Upper lobe of right lung (tissue), 1 donor: Measurements from ENCODE around the gene HNRNPA1L2. TPM values are rescaled to one million over a fixed set of nuclear protein-coding genes. Genes with fewer than 3 reads are reported as not detected.

ENCODE experiments used
- ATAC-seq: fragments of 200-7000 bp; cut with Tn5 transposase; one replicate; pipeline ENCODE4 v1.9.1; 2020; ENCODE audit warnings: mild to moderate bottlenecking, moderate library complexity
- DNase-seq: peaks from one replicate; pipeline ENCODE4 v3.0.0-alpha.2; 2020
- H3K27ac ChIP-seq: fragments of 200-600 bp; one replicate; pipeline ENCODE4 v1.8.0; 2022
- H3K27me3 ChIP-seq: fragments of 200-600 bp; one replicate; pipeline ENCODE4 v1.8.0; 2022; ENCODE audit warnings: mild to moderate bottlenecking
- H3K36me3 ChIP-seq: fragments of 200-600 bp; one replicate; pipeline ENCODE4 v1.8.0; 2022
- H3K4me1 ChIP-seq: fragments of 200-600 bp; one replicate; pipeline ENCODE4 v1.8.0; 2022
- H3K4me3 ChIP-seq: fragments of 200-600 bp; one replicate; pipeline ENCODE4 v1.8.0; 2022; ENCODE audit warnings: mild to moderate bottlenecking
- H3K9me3 ChIP-seq: fragments of 200-600 bp; one replicate; pipeline ENCODE4 v1.8.0; 2022
- CTCF ChIP-seq: fragments of 200-600 bp; IDR thresholded peaks from one replicate; pipeline ENCODE4 v1.8.0; 2022; ENCODE audit warnings: antibody characterized with exemption
- intact Hi-C: fragments of 100-400 bp; cut with DNase I; formaldehyde crosslinking; loops from one replicate; pipeline ENCODE4 v1.11.0; 2022
- total RNA-seq: library from RNA; stranded (reverse); fragmentation: NEBNext Ultra II Directional; extraction: Animal tissue kit (Norgen Biotek cat#: 25700); gene quantifications from one replicate; pipeline ENCODE4 v1.2.1, GENCODE V29; 2021
- donor health status: DM: no; HTN: yes; CAD: no; lungs with severe emphysema.

Gene HNRNPA1L2
- total RNA-seq, 1 donor from 2014 or later: 6.5 TPM

- H3K9me3 ChIP-seq: no peaks in the 10 kb centered on the region
- no peaks in the 10 kb centered on the region for H3K4me1 ChIP-seq
- no peak for TF ChIP-seq CTCF
- H3K4me3 ChIP-seq: no peak overlapping the region
- no peak for ATAC-seq
- H3K27ac ChIP-seq: no peak overlapping the region
- no peak for DNase-seq
- intact Hi-C loops: no loop called here
- H3K36me3 ChIP-seq: peaks cover 77% of the 10 kb centered on the region
- no peaks in the 10 kb centered on the region for H3K27me3 ChIP-seq
Measured at GRCh38 chr13:52686376-52686775, 44.1 kb downstream of the HNRNPA1L2 start.

Other genes starting within 250 kb of the HNRNPA1L2 start
- 17.3 TPM for gene THSD1, start 236.3 kb upstream of the HNRNPA1L2 start, total RNA-seq
- 45.4 TPM for gene VPS36, start 191.8 kb upstream of the HNRNPA1L2 start, total RNA-seq
- 8.2 TPM for gene CKAP2, start 187.0 kb upstream of the HNRNPA1L2 start, total RNA-seq
- gene SUGT1, start 10.4 kb downstream of the HNRNPA1L2 start, total RNA-seq: 39.1 TPM
- gene CNMD, start 97.4 kb downstream of the HNRNPA1L2 start, total RNA-seq: not detected
- not detected for gene PCDH8, start 206.2 kb downstream of the HNRNPA1L2 start, total RNA-seq